ENCODE results near the gene P2RY13.

P2RY13 gene

GRCh38 chr3:151329363-151329762 lies at the start of gene P2RY13:
Gene P2RY13, minus strand, starts transcription at chr3:151329549. Its CDS starts 21 bp downstream, at chr3:151329528.
- DNase-seq: no peak

DNA sequence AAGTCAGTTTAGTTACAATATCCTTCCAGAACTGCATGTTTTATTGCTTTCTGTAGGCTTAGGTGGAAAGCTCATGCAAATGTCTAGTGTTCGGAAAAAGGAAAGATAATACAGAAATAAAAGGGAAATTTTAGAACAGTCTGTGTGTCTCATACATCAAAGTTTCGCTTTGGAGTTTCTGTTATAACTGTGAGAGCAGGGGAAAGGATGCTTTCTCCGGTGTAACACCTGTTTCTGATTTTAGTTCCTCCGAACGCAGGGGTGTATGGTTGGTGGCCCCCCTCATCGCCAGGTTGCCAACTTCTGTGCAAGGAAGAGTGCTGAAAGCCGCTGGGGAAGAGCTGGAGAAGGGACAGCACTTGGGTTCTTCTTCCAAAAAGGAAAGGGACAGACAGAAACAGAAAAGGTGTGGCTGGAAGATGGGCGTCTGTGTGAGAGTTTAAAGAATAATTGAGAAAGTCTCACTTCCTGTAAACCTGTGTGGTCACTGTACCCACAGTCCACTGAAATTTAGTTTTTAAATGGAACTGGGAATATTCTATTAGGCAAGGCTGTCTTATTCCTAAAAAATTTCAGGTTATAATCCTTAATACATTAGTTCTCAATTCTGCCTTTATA lies 48.5 kb upstream of the P2RY13 start:
- no peak for DNase-seq

GRCh38 chr3:151372063-151372820 lies 42.9 kb upstream of the P2RY13 start:
- DNase-seq: no peak

- no peak for DNase-seq
Observed at GRCh38 chr3:151371526-151371925, 42.2 kb upstream of the P2RY13 start.

- no peak for DNase-seq
Observed at GRCh38 chr3:151367448-151367847, 38.1 kb upstream of the P2RY13 start.

DNA sequence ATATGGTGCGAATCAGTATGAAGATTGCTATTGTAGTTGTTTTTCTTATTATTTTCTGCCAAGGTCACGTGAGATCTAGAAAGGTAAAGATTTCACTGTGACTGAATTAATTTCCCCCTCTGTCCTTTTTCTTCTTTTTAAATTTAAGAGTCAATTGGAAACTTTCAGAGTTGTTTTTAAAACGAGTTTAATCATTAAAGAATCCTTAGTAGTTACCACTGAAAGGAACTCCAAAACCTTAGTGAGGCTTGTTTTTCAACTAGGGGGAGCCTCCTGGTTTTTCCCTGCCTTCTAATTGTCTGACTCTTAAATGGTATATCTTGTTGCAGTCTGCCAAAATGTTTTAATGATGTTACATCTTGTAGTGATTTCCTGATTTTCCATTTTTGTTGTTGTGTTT lies 37.6 kb upstream of the P2RY13 start:
- no peak for DNase-seq

DNA sequence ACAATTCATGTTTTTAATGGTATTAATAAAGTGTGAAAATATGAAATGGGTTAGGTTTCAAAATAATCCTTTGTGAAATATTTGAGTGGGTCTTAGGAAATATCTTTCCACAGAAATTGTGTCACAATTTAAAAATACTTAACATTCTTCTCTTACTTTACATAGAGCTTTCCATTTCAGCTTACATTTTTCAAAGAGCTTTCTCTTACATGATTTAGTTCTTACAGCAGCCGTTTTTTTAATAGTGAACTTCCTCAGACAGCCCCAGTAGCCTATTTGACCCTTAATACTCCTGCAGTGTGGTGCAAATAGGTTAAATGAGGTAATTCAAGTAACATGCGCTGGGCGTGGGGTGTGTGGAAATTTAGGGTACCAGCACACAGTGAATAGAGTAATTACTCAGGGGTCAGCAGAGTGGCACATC lies 33.4 kb upstream of the P2RY13 start:
- no peak for DNase-seq

DNA sequence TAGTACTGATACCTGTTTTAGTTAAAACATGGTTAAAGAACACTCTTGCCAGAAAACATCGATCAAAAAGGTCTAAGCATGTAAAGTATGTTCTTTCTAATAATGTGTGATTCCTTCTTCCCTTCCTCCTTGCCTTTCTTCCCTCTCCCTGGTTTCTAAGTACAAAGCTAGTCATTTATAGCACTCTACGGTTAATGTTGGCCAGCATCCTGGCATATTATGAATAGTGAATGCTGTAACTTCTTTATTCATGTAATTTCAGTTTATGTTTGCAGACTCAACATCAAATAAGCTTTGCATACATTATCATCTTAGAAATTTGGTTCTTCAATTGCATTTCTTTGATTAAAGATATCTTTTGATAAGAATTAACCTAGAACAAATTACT lies 28.1 kb upstream of the P2RY13 start:
- DNase-seq: no peak

- no peak for DNase-seq
Observed at GRCh38 chr3:151356794-151357462, 27.6 kb upstream of the P2RY13 start.

DNA sequence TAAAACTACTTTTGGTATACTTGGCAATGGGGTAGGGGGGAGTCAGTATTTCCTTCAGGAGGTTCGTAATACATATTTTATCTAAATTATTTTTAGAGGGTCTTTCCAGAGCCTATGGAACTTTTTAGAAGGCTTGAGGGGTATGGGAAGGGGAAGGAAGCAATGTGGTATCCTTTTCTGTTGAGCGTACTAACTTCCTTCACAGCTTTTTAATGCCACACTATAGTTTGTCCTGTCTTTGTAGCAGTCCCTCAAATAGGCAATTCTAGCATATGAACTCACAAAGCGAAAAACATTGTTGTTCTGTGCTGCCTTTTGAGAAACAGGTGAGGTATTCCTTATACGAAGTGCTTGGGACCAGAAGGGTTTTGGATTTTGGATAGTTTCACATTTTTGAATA lies 22.3 kb upstream of the P2RY13 start:
- DNase-seq: no peak

DNA sequence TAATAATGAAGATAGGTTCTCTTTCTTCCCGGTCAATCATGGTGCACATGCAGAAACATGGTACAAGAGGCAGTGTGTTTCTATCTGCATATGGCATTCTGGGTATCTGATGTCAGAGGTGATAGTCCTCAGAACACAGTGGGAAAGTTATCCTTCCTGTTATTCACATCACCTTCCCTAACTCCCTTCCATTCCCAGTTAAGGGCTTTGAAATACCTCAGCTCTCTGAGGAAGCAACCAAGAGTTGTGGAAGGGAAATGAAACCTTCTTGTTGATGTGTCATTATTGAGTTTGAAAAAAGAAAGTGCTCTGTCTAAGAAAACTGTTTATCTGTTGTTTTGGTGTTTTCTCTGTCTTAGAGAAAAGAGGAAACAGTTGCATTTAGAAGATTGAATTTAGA lies 21.9 kb upstream of the P2RY13 start:
- no peak for DNase-seq

- DNase-seq: no peak
Observed at GRCh38 chr3:151350656-151351055, 21.3 kb upstream of the P2RY13 start.

- DNase-seq: no peak
Observed at GRCh38 chr3:151347432-151347831, 18.1 kb upstream of the P2RY13 start.

DNA sequence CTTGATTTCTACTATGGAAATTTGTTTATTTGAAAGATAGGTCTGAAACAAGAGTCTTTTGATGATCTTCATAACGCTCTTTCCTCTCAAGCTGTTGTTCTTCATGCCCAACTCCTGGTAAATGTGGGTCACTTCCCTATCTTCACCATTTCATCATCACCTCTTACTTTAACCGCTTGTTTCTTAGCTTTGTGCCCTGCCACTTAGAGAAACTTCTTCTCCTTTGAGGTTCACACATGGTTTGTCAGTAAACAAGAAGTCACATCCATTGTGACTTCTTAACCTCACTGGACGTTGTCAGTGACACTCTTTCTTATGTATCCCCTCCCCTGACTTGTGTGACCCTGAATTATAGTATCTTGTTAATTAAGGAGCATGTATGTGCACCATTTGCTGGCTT lies 16.9 kb upstream of the P2RY13 start:
- DNase-seq: no peak

DNA sequence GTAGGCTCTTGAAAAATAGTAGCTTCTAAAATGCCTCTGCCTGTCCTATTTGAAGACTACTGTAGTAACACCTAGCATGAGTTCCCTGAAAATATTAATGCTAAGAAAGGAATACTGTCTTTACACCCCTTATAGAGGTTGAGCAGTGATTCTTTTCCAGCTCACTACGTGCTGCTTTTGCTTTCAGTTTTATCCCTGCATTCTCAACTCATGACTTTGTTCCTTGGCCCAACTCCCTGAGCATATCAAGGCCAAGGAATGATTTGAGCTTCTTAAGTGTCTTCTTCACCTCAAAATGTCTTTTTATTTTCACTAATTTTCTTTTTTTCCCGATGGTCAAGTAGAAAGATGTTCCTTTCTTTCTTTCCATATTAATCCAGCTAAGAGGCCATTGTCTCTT lies 16.5 kb upstream of the P2RY13 start:
- no peak for DNase-seq

- DNase-seq: no peak
Observed at GRCh38 chr3:151331696-151332095, 2.3 kb upstream of the P2RY13 start.

- no peak for DNase-seq
Observed at GRCh38 chr3:151330899-151331298, 1.6 kb upstream of the P2RY13 start.

GRCh38 chr3:151330379-151330778 lies 1.0 kb upstream of the P2RY13 start:
- DNase-seq: no peak

- DNase-seq: peak; percentile 1
Observed at GRCh38 chr3:151328298-151328995, 902 bp downstream of the P2RY13 start.

DNA sequence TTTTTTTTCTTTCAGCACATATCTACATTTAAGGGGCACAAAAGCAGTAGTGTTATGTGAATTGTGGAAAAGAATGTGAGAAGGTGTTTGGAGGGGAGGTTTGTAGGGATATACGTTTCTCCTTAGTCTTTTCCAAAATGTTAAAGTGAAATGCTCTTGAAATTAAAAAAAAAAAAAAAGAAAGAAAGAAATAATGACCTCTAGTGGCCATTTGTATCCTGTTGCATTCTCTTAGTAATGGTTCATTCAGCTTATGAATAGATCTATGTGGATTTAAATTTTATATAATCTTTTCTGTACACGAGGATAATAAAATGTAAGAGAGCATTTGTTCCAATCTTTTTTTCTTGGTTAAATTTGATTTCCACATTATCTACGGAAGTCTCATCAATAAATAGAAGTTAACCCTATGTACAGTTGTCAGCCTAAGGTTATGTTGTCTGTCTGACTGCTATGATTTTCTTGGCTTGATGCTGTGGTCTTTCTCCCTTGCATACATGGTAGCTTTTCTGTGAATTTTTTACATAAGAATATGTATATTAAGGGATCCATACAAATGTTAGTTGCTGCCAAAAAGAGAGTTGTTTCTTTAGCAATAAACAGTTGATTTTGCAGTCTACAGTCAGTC lies 1.7 kb downstream of the P2RY13 start:
- DNase-seq: no peak

DNA sequence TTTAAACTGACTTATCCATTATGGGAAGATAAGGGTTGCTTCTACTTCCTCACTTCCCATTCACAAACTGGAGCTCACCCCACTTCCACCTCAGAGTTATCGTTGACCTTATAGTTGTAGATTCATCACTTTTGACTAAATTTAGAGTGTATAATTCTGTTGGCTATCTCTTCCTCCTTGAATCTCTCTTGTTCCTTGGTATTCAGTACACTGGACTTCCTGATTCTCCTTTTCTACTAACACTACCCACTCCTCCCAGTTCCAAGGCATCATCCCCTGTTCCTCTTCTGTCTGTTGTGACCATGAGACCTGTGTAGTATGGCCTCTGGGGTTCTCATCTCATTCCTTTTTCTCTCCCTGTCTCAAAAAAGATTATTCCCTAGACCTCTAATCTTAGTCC lies 6.8 kb downstream of the P2RY13 start:
- DNase-seq: no peak

DNA sequence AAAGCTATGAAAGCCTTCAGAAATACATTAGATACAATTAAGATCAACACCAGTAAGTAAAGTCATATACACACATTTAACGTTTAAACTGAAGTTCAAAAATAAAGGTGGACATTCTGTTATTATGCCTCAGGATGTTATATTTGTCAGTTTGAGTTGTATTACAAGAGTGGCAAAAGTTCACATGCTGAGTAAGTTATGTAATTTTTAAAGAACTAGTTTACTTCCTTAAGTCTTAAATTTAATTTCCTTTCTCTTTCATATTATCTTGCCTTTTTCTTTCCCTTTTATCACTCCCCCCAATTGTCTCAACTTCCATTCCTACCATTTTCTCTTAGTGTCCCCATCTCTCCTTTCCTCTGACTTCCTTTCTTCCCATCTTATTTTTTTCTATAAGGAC lies 7.8 kb downstream of the P2RY13 start:
- no peak for DNase-seq

GRCh38 chr3:151320131-151320530 lies 9.2 kb downstream of the P2RY13 start:
- DNase-seq: no peak

Data from NCI-H345 (cell line).